DMS79 (cell line): ENCODE results near the gene ONECUT3.

Experiments
- DNase-seq: peaks from one replicate; lab custom pipeline; 2025; lab: John Stamatoyannopoulos, UW

ONECUT3 gene

GRCh38 chr19:1814833-1815604 is 61.7 kb downstream of the ONECUT3 start:
- DNase-seq: no peak

GRCh38 chr19:1815605-1816529 is 62.6 kb downstream of the ONECUT3 start:
- no peak for DNase-seq

- DNase-seq: no peak
Measured at GRCh38 chr19:1816530-1817298, 63.4 kb downstream of the ONECUT3 start.

- DNase-seq: no peak
Measured at GRCh38 chr19:1817553-1818179, 64.4 kb downstream of the ONECUT3 start.

- no peak for DNase-seq
Measured at GRCh38 chr19:1818549-1819195, 65.4 kb downstream of the ONECUT3 start.

- no peak for DNase-seq
Measured at GRCh38 chr19:1819341-1820255, 66.3 kb downstream of the ONECUT3 start.

- no peak for DNase-seq
Measured at GRCh38 chr19:1822210-1822609, 68.9 kb downstream of the ONECUT3 start.

GRCh38 chr19:1823020-1823419 is 69.7 kb downstream of the ONECUT3 start:
- no peak for DNase-seq

GRCh38 chr19:1823539-1824251 is 70.4 kb downstream of the ONECUT3 start:
- DNase-seq: no peak

- DNase-seq: no peak
Measured at GRCh38 chr19:1824252-1824622, 70.9 kb downstream of the ONECUT3 start.

- DNase-seq: peak; percentile 23
Measured at GRCh38 chr19:1825909-1826556, 72.7 kb downstream of the ONECUT3 start.

GRCh38 chr19:1826557-1827521 is 73.5 kb downstream of the ONECUT3 start:
- DNase-seq: no peak

GRCh38 chr19:1827566-1828278 is 74.4 kb downstream of the ONECUT3 start:
- DNase-seq: no peak

GRCh38 chr19:1828279-1829238 is 75.3 kb downstream of the ONECUT3 start:
- DNase-seq: no peak

GRCh38 chr19:1829958-1830357 is 76.7 kb downstream of the ONECUT3 start:
- no peak for DNase-seq

- no peak for DNase-seq
Measured at GRCh38 chr19:1830568-1830967, 77.3 kb downstream of the ONECUT3 start.
